Stimulated activated effector memory CD8-positive, alpha-beta T cell treated with anti-CD3 and anti-CD28 coated beads, Interleukin-12 subunit alpha, Interleukin-12 subunit beta, amount 100 ng/mL, for 72 hours (primary cell): Measurements from ENCODE around the gene TMEM168.

Experiments used
- ATAC-seq: fragments of 150-1000 bp; cut with Tn5 transposase; 2 replicates; pipeline ENCODE4 v1.10.0; 2021
- DNase-seq, 2 donors: peaks; one replicate each; pipeline ENCODE4 v3.0.0; 2021 to 2022; ENCODE audit warnings: low spot score in 2 of 2
- H3K27ac Mint-ChIP-seq: one replicate; pipeline ENCODE4 v1.8.0; 2022; ENCODE audit warnings: mild to moderate bottlenecking, mixed read lengths
- H3K36me3 Mint-ChIP-seq: one replicate; pipeline ENCODE4 v1.8.0; 2022; ENCODE audit warnings: mild to moderate bottlenecking, mixed read lengths
- H3K4me1 Mint-ChIP-seq: one replicate; pipeline ENCODE4 v1.8.0; 2022; ENCODE audit warnings: mixed read lengths
- H3K4me3 Mint-ChIP-seq: one replicate; pipeline ENCODE4 v1.8.0; 2022; ENCODE audit warnings: mild to moderate bottlenecking, mixed read lengths
- H3K9me3 Mint-ChIP-seq: one replicate; pipeline ENCODE4 v1.8.0; 2022; ENCODE audit warnings: mixed read lengths

Gene TMEM168

DNA sequence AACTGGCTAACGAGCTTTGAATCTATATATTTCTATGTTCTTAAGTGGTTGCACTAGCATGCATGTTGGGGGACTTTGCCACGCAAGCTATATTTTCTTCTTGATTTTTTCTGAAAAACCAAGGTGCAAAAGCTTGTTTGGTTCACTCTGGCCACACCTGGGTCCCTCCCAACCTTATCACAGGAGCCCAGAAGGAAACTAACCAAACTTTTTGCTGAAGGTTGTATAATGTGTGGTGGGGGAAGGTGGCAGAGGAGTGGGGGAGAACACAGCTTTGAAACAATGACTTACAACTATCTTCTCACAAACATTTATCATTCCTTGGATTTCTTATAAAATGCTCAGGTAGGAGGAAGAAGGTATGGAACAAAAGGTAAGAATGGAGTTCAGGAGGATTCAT is 75.3 kb downstream of the TMEM168 start:
- no peak overlapping the region for H3K27ac Mint-ChIP-seq
- no peak overlapping the region for H3K4me3 Mint-ChIP-seq
- H3K4me1 Mint-ChIP-seq, result no peaks in the 10 kb centered on the region

More for the DNA sequence above, 75.3 kb downstream of the TMEM168 start:
- Mint-ChIP-seq H3K9me3 (no peaks in the 10 kb centered on the region), H3K36me3 (no peaks in the 10 kb centered on the region)
- ATAC-seq (no peak), DNase-seq (no peak)
